HG03439 (cell line): ENCODE results near the gene ILF3.

Experiments used
- ATAC-seq: cut with Tn5 transposase; IDR thresholded peaks from one replicate; pipeline ENCODE4 v1.9.1; 2021; ENCODE audit warnings: mild to moderate bottlenecking, moderate library complexity; ENCODE audit not compliant: unreplicated experiment

The ILF3 gene

GRCh38 chr19:10694706-10695307, 40.7 kb downstream of the ILF3 start:
- ATAC-seq = no peak

- peak; percentile 48 for ATAC-seq
Measured at GRCh38 chr19:10695401-10696398, 41.6 kb downstream of the ILF3 start.

- ATAC-seq = no peak
Measured at GRCh38 chr19:10699650-10700335, 45.6 kb downstream of the ILF3 start.

- ATAC-seq = peak; percentile 11
Measured at GRCh38 chr19:10701955-10702525, 47.9 kb downstream of the ILF3 start.

- ATAC-seq = no peak
Measured at GRCh38 chr19:10706990-10707389, 52.8 kb downstream of the ILF3 start.

GRCh38 chr19:10707440-10707839, 53.3 kb downstream of the ILF3 start:
- ATAC-seq = no peak

- ATAC-seq = no peak
Measured at GRCh38 chr19:10708291-10708690, 54.1 kb downstream of the ILF3 start.

- ATAC-seq = no peak
Measured at GRCh38 chr19:10712045-10712444, 57.9 kb downstream of the ILF3 start.

- ATAC-seq = no peak
Measured at GRCh38 chr19:10712754-10713153, 58.6 kb downstream of the ILF3 start.

GRCh38 chr19:10713317-10713716, 59.2 kb downstream of the ILF3 start:
- ATAC-seq = no peak

GRCh38 chr19:10717054-10717355, 62.9 kb downstream of the ILF3 start:
- ATAC-seq = no peak

- peak; percentile 87 for ATAC-seq
Measured at GRCh38 chr19:10717356-10718204, 63.4 kb downstream of the ILF3 start, which contains the start of gene DNM2. Gene DNM2, plus strand, starts transcription at chr19:10718079. Its CDS starts 164 bp downstream, at chr19:10718243.

GRCh38 chr19:10718205-10719196, 64.4 kb downstream of the ILF3 start:
- peak; percentile 13 for ATAC-seq

GRCh38 chr19:10719466-10719961, 65.4 kb downstream of the ILF3 start:
- ATAC-seq = no peak

- ATAC-seq = no peak
Measured at GRCh38 chr19:10720607-10721125, 66.5 kb downstream of the ILF3 start.

- no peak for ATAC-seq
Measured at GRCh38 chr19:10723591-10723990, 69.4 kb downstream of the ILF3 start.

- no peak for ATAC-seq
Measured at GRCh38 chr19:10724573-10725071, 70.5 kb downstream of the ILF3 start.

GRCh38 chr19:10725415-10725814, 71.3 kb downstream of the ILF3 start:
- ATAC-seq = no peak
